Upper lobe of left lung (tissue), 6 donors: Measurements from ENCODE around the gene GPR171. TPM values are rescaled to one million over a fixed set of nuclear protein-coding genes. Genes with fewer than 3 reads are reported as not detected.

ENCODE experiments used
- ATAC-seq, 2 donors: fragments of 200-7000 bp; cut with Tn5 transposase; one replicate each; pipeline ENCODE4 v1.9.1; 2022; ENCODE audit warnings: mild to moderate bottlenecking in 2 of 2, moderate library complexity in 2 of 2; ENCODE audit not compliant: low FRiP score in 2 of 2
- DNase-seq, 2 donors: peaks; one replicate each; pipeline ENCODE4 v3.0.0-alpha.2; 2019 to 2020
- H3K27ac ChIP-seq, 4 donors: fragments of 200-600 bp; sonication (generic); one replicate each; pipeline ENCODE4 v1.5.1; 2016 to 2019
- H3K27me3 ChIP-seq, 4 donors: fragments of 200-600 bp; sonication (generic); one replicate each; pipeline ENCODE4 v1.5.1; 2017 to 2019
- H3K36me3 ChIP-seq, 4 donors: fragments of 200-600 bp; sonication (generic); one replicate each; pipeline ENCODE4 v1.5.1; 2016 to 2019
- H3K4me1 ChIP-seq, 4 donors: fragments of 200-600 bp; sonication (generic); one replicate each; pipeline ENCODE4 v1.5.1; 2018 to 2019
- H3K4me3 ChIP-seq, 4 donors: fragments of 200-600 bp; sonication (generic); one replicate each; pipeline ENCODE4 v1.5.1; 2017 to 2019; ENCODE audit warnings: mild to moderate bottlenecking in 2 of 4, moderate library complexity in 1 of 4
- H3K9me3 ChIP-seq, 4 donors: fragments of 200-600 bp; sonication (generic); one replicate each; pipeline ENCODE4 v1.5.1; 2018 to 2019
- EP300 ChIP-seq, 4 donors: sonication (generic); formaldehyde crosslinking; IDR thresholded peaks; one replicate each; pipeline ENCODE4 v1.5.1; 2017; ENCODE audit warnings: antibody characterized with exemption in 4 of 4, control low read depth in 2 of 4
- POLR2A ChIP-seq, 4 donors: fragments of 450-650 bp; IDR thresholded peaks; one replicate each; pipeline ENCODE4 v1.5.1; 2016 to 2017; ENCODE audit warnings: antibody characterized with exemption in 4 of 4, mild to moderate bottlenecking in 2 of 4
- POLR2AphosphoS5 ChIP-seq, 2 donors: sonication (generic); formaldehyde crosslinking; IDR thresholded peaks; one replicate each; pipeline ENCODE4 v1.5.1; 2017; ENCODE audit warnings: antibody characterized with exemption in 2 of 2
- WGBS, 2 donors: methylation state at CpG; one replicate each; pipeline ENCODE4 v1.1.5; 2017 to 2018; 5-methylcytosine and 5-hydroxymethylcytosine counted together
- total RNA-seq, 6 donors: library from RNA; depleted of rRNA in 4 of 6; stranded (reverse); fragments of >200 nt in 4 of 6; gene quantifications; one replicate each; pipeline versions ENCODE4 v1.1.0 to v1.2.1, GENCODE V29; 2016 to 2021
- TF ChIP-seq, protein P1 (sequence below), 6 experiments: fragments of 450-650 bp in 4 of 6; fragments of 200-600 bp in 2 of 6; sonication (generic) in 2 of 6; IDR thresholded peaks; one replicate each; pipeline ENCODE4 v1.5.1; 2016 to 2019; ENCODE audit warnings: antibody characterized with exemption in 6 of 6
- donor health status: DM: no; HTN: no; CAD: no; lungs with moderate emphysema.
- donor health status: DM: no; HTN: yes; CAD: no; lungs with severe emphysema.

Gene GPR171
- total RNA-seq, 6 donors from 2014 or later = 1.0 to 6.6 (median 2.8) TPM

DNA sequence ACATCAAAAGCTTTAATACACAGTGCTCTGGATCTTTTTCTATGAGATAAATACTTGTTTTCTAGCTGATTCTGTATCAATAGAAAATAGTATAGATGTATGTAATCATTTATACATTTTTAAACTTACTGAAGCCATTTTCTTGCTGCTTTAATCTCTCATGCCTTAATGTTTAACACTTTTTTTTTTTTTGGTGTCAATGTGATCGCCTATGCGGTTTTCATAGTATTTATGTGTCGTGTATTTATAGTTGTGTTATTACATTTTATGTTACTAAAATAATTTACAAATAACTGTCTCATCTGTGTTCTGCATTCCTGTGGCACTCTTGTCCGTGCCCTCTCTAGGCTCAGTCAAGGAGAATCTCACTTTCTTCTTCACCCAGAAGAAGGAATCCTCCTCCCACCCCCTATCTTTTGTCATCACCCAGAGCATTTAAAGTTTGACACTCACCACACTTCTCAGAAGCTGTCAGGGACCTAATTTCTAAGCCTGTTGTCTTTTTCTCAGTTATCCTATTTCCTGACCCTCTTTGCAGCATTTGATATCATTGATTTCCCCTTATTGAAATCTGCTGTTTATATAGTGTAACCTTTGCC is 21.4 kb upstream of the GPR171 start:
- Histone ChIP-seq H3K36me3 (no peaks in the 10 kb centered on the region), H3K4me1 (peaks cover 4 to 10% (median 9%) of the 10 kb centered on the region in 4 donors), H3K9me3 (no peaks in the 10 kb centered on the region), H3K27me3 (no peaks in the 10 kb centered on the region), H3K4me3 (no peak overlapping the region), H3K27ac (no peak overlapping the region)
- TF ChIP-seq POLR2AphosphoS5 (IDR thresholded peaks at IDR 0.05) (no peak), EP300 (IDR thresholded peaks at IDR 0.05) (no peak), POLR2A (IDR thresholded peaks at IDR 0.05) (no peak)
- TF ChIP-seq, protein P1, sequence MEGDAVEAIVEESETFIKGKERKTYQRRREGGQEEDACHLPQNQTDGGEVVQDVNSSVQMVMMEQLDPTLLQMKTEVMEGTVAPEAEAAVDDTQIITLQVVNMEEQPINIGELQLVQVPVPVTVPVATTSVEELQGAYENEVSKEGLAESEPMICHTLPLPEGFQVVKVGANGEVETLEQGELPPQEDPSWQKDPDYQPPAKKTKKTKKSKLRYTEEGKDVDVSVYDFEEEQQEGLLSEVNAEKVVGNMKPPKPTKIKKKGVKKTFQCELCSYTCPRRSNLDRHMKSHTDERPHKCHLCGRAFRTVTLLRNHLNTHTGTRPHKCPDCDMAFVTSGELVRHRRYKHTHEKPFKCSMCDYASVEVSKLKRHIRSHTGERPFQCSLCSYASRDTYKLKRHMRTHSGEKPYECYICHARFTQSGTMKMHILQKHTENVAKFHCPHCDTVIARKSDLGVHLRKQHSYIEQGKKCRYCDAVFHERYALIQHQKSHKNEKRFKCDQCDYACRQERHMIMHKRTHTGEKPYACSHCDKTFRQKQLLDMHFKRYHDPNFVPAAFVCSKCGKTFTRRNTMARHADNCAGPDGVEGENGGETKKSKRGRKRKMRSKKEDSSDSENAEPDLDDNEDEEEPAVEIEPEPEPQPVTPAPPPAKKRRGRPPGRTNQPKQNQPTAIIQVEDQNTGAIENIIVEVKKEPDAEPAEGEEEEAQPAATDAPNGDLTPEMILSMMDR (IDR thresholded peaks at IDR 0.05) = no peak
- ATAC-seq (no peak), DNase-seq (no peak)
- 86 to 87% methylated on average over 4 of the region's 4 CpGs for WGBS, 2 donors

DNA sequence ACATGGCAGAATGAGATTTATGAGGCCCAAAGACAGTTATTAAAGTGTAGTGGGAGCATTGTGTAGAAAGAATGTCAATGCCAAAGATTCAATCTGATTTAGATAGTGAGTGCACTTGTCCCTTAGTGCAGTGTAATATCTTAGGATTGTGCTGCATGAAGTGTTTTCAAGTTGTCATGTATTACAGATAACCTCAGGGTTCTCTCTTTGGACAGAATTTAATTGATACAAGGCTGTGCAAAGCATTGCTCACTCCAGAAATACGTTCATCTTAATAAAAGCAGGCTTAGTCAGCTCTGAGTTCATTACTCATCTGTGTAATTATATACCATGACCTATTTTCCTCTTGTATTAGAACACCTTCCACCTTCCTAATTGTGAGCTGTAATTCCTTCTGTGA is 16.0 kb upstream of the GPR171 start:
- Histone ChIP-seq H3K27me3 (no peaks in the 10 kb centered on the region), H3K36me3 (no peaks in the 10 kb centered on the region), H3K27ac (no peak overlapping the region), H3K9me3 (no peaks in the 10 kb centered on the region), H3K4me3 (no peak overlapping the region), H3K4me1 (peaks cover 0 to 3% (median 0%) of the 10 kb centered on the region in 4 donors)
- TF ChIP-seq POLR2A (IDR thresholded peaks at IDR 0.05) = no peak
- TF ChIP-seq, protein P1 (IDR thresholded peaks at IDR 0.05) = no peak
- no peak for TF ChIP-seq POLR2AphosphoS5 (IDR thresholded peaks at IDR 0.05)
- ATAC-seq = no peak
- no peak for DNase-seq
- WGBS, 2 donors = 30 to 53% methylated on average over 1 of the region's 1 CpG

DNA sequence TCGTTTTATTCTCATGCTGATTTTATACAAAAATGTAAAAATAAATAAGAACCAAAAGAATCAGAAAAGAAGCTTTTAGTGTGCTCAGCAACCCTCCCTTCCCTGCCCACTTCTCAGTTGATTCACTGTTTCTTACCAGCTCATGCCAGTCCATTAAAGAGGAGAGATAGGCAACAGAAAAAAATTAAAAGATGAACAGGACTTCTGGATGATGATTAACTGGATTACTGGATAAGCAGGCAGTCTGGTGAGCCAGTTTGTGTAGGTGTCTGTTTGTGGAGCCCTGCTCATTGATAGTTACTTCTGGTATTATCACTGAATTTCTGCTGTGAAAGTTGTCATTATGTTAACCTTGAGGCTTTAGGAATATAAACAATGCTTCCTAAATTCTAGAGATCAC is 15.1 kb upstream of the GPR171 start:
- TF ChIP-seq, protein P1 (IDR thresholded peaks at IDR 0.05) = no peak
- TF ChIP-seq POLR2AphosphoS5 (IDR thresholded peaks at IDR 0.05) (no peak), POLR2A (IDR thresholded peaks at IDR 0.05) (no peak), EP300 (IDR thresholded peaks at IDR 0.05) (no peak)
- WGBS, 2 donors = 52 to 69% methylated on average over 1 of the region's 1 CpG
- no peak for ATAC-seq
- Histone ChIP-seq H3K9me3 (no peaks in the 10 kb centered on the region), H3K4me1 (peaks cover 0 to 3% (median 0%) of the 10 kb centered on the region in 4 donors), H3K36me3 (no peaks in the 10 kb centered on the region), H3K27me3 (no peaks in the 10 kb centered on the region), H3K4me3 (no peak overlapping the region), H3K27ac (no peak overlapping the region)
- DNase-seq = no peak

DNA sequence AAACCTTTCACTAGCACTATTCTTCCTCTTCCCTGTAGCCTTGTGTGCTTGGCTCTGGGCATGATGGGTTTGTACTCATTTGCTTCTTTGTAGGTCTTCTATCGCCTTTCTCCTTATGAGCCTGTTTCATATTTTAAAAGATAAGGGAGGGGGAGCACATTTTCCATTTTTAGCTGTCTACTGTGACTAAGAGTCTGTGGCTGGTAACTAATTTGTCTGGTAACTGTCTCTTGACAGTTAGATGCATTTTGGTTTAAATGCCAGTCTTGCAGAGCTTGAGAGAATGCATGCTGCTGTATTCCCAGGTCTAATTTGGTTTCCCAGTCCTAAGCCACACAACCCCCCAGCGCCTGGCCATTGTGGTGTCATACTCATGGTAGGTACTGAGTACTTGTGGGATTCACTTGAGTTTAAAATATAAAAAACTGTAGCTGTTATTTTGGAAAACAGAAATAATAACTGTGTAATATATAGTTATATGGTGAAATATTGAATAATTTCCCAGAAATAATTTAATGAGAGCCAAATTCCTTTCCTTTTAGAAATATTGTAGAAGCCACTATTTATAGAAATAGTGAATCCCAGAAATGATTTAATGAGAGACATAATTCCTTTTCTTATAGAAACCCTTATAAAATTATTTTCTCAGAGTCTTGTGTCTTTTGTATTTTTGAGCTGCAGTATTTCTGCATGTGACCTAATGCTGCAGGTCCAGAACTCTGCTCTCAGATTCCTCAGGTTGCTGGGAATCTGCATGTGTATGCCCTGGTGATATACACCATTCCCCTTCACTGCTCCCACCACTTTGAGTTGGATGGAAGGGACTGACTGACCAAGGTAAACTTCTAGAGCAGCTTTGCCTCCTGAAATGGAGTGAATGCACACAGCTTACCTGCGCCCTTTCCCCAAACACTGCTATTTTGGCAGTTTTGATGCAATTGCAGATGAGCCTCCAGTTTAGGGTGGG is 13.9 kb upstream of the GPR171 start:
- peaks cover 0 to 3% (median 0%) of the 10 kb centered on the region in 4 donors for H3K4me1 ChIP-seq
- no peak for ATAC-seq

More for the DNA sequence above, 13.9 kb upstream of the GPR171 start:
- H3K4me3 ChIP-seq = no peak overlapping the region
- no peak for DNase-seq
- H3K9me3 ChIP-seq = no peaks in the 10 kb centered on the region
- no peak for TF ChIP-seq EP300 (IDR thresholded peaks at IDR 0.05)
- TF ChIP-seq POLR2AphosphoS5 (IDR thresholded peaks at IDR 0.05) = no peak
- TF ChIP-seq POLR2A (IDR thresholded peaks at IDR 0.05) = no peak
- TF ChIP-seq, protein P1 (IDR thresholded peaks at IDR 0.05) = no peak
- 91 to 95% methylated on average over 3 of the region's 3 CpGs for WGBS, 2 donors
- no peaks in the 10 kb centered on the region for H3K27me3 ChIP-seq
- H3K27ac ChIP-seq = no peak overlapping the region
- H3K36me3 ChIP-seq = no peaks in the 10 kb centered on the region
